GM19351 (cell line): Measurements from ENCODE around the gene CD22.

ENCODE experiments used
- ATAC-seq: cut with Tn5 transposase; IDR thresholded peaks from one replicate; pipeline ENCODE4 v1.9.1; 2021; ENCODE audit warnings: mild to moderate bottlenecking, moderate library complexity; ENCODE audit not compliant: unreplicated experiment

Gene CD22

GRCh38 chr19:35295792-35296462 lies 33.1 kb upstream of the CD22 start:
- peak; percentile 64 for ATAC-seq

GRCh38 chr19:35296644-35297514 lies 32.1 kb upstream of the CD22 start:
- no peak for ATAC-seq

DNA sequence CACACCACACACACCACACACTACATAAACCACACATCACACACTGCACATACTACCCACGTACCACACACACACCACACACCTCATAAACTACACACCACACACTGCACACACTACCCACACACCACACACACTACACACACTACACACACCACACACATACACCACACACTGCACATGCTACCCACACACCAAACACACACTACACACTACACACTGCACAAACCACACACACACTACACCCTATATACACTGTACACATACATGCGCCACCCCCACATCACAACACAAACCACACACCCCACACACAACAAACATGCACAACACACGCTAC lies 31.5 kb upstream of the CD22 start:
- ATAC-seq, result no peak

- ATAC-seq, result no peak
These were observed 31.1 kb upstream of the CD22 start for GRCh38 chr19:35297922-35298321.

- ATAC-seq, result no peak
These were observed 30.4 kb upstream of the CD22 start for GRCh38 chr19:35298561-35298972.

- ATAC-seq, result no peak
These were observed 29.3 kb upstream of the CD22 start for GRCh38 chr19:35299523-35300338.

DNA sequence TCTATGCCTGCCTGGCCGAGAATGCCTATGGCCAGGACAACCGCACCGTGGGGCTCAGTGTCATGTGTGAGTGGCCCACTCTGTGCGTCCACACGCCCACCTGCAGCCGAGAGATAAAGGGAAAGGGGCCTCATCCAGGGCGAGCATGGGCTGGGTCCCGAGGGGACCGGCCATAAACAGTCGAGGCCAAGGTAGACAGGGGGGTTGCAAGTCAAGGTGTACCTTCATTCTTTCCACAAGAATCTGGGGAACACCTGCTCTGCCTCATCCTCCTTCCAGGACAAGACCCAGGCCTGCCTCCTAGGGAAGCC lies 28.7 kb upstream of the CD22 start:
- no peak for ATAC-seq

GRCh38 chr19:35301961-35302360 lies 27.0 kb upstream of the CD22 start:
- no peak for ATAC-seq

DNA sequence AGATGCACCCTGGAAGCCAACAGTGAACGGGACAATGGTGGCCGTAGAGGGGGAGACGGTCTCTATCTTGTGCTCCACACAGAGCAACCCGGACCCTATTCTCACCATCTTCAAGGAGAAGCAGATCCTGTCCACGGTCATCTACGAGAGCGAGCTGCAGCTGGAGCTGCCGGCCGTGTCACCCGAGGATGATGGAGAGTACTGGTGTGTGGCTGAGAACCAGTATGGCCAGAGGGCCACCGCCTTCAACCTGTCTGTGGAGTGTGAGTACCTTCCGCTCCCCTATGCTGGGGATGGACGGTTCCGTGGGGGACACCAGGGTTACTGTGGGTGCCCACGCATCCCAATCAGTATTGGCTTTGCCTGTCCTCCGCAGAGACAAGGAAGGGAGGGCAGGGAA lies 26.5 kb upstream of the CD22 start:
- no peak for ATAC-seq

DNA sequence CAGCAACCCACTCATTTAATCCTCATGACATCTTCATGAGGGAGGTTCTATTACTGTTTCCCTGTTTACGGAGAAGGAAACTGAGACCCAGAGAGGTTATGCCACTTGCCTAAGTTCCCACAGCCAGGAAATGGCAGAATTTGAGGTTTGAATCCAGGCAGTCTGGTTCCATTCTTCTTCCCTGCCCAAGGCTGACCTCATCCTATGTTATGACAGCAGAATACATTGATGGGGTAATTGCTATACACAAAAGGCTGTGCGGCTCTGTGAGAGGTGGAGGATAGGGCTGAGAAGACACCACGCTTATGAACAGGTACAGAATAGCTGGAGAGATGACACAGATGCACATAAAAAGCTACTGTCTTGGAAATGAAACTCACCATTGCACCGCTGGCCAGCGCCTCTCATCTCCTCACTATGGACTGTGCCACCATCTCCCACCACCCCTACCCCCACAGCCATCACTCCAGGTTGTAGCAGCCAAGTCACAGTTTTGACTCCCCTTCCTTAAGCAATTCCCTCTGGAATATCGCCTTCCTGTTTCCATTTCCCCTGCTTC lies 25.6 kb upstream of the CD22 start:
- no peak for ATAC-seq

GRCh38 chr19:35304036-35304435 lies 25.0 kb upstream of the CD22 start:
- no peak for ATAC-seq

GRCh38 chr19:35305181-35305580 lies 23.8 kb upstream of the CD22 start:
- no peak for ATAC-seq

DNA sequence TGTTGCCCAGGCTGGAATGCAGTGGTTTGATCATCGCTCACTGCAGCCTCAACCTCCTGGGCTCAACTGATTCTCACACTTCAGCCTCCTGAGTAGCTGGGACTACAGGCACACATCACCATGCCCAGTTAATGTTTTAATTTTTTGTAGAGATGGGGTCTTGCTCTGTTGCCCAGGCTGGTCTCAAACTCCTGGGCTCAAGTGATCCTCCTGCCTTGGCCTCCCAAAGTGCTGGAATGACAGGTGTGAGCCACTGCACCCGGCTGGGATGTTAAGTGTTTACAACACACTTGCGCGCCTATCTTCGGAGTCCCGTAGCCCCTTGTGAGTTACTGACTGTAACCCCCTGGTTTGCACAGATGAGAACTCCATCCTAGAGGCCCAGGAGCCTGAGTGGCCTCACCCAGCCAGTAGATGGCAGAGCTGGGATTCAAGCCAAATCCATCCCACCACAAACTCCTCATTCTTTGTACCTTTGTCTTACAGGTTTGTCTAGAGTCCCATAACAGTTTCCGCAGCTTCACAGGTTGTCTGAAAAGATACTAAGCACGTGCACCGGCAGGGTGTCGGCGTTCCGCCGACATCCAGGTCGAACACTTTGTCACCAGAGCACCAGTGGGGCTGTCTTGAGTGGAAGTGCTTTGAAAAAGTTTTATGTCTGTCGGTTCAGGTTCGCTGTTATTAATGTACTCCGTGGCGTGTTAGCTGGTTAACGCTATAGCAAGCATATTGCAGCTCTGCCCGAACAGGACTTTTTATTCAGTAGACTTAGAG lies 22.3 kb upstream of the CD22 start:
- ATAC-seq, result no peak

GRCh38 chr19:35307931-35308330 lies 21.1 kb upstream of the CD22 start:
- ATAC-seq, result no peak

DNA sequence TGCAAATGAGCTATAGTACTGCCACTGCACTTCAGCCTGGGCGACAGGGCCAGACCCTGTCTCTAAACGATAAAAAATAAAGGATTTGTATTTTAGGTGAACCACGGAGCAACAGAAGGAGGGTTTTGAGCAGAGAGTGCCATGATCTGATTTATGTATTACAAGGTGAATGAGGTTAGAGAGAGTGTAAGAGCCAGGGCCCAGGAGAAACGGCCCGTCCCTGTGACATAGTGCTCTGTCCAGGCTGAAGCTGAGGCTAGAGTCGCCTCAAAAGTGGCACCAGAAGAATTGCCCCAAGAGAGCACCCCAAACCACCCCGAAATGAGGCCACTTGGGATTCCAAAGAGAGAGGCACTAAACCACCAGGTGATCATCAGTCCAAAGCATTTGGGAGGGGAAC lies 20.1 kb upstream of the CD22 start:
- no peak for ATAC-seq

DNA sequence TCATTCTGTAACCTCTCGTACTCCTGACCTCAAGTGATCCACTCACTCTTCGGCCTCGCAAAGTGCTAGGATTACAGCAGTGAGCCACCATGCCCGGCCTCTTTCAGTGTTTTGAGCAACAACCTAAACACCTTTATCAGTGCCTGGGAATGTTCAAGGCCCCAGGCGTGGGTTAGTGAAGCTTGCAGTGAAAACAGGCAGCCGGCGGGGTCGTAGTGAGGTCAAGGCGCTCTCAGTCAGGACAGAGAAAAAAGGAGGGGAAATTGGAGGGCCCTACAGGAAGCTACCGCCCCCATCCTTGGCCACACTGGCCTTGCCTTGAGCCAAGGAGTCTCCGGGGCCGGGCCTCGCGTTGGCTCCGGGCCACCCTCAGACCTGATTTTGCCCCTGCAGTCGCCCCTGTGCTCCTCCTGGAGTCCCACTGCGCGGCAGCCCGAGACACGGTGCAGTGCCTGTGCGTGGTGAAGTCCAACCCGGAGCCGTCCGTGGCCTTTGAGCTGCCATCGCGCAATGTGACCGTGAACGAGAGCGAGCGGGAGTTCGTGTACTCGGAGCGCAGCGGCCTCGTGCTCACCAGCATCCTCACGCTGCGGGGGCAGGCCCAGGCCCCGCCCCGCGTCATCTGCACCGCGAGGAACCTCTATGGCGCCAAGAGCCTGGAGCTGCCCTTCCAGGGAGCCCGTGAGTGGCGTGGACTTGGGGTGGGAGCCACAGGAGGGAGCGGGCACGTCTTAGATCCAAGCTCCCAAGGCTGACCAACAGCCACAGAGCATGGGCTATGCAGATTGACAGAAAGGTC lies 19.3 kb upstream of the CD22 start:
- ATAC-seq, result no peak

GRCh38 chr19:35310331-35310730 lies 18.7 kb upstream of the CD22 start:
- ATAC-seq, result no peak

DNA sequence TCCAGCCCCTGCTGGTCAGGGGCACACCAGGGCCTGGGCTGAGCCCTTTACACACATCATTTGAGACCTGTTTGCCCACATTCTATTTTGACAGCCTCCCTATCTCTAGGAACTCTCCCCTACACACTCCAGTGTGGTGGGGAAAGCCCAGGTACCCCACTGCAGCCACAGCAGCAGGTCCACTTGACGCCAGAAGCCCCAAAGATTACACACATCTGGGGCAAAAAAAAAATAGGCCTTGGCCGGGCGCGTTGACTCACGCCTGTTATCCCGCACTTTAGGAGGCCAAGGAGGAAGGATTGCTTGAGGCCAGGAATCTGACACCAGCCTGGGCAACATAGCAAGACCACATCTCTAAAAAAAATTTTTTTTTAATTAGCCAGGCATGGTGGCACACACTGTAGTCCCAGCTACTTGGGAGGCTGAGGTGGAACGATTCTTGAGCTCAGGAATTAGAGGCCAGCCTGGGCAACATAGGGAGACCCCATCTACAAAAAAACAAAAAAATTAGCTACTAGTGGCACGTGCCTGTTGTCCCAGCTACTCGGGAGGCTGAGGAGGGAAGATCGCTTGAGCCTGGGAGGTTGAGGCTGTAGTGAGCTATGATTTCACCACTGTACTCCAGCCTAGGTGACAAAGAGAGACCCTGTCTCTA lies 18.0 kb upstream of the CD22 start:
- no peak for ATAC-seq

DNA sequence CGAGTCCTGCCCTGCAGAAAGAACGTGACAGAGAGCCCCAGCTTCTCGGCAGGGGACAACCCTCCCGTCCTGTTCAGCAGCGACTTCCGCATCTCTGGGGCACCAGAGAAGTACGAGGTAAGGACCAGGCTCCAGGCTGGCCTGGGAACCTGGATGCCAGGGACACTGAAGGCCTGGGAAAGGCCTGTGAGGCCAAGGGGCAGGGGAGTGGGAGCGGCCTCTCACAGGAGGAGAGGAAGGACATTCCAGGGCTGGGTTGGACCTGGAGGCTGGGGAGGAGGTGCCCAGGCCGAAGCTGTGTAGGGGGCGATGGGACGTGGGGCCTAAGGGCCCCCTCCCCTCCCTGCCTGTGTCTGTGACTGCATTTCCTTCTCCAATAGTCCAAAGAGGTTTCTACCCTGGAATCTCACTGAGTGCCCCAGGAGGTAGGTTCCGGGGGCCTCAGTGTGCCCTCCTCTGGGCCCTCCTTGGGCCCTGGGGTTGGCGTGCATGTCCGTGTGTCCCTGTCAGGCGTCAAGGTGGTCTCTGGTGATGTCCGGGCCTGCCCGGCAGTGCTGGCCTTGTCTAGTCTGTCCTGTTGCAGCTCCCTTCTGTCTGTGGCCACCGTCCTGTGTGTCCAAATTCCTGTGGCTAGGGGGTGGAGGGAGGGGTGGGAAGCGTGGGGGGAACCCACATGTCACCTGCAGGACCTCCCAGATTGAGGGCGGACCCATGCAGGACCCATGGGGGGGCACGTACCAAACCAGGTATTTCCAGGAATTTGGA lies 16.9 kb upstream of the CD22 start:
- no peak for ATAC-seq
